Stimulated activated CD8-positive, alpha-beta memory T cell treated with anti-CD3 and anti-CD28 coated beads, Interleukin-7, amount 100 ng/mL, for 48 hours (primary cell): ENCODE data around the gene LMX1B.

Source experiments
- DNase-seq, 2 donors: peaks; one replicate each; pipeline ENCODE4 v3.0.0-alpha.2; 2020; ENCODE audit warnings: low read depth in 1 of 2; ENCODE audit errors: extremely low read depth in 1 of 2

LMX1B gene

GRCh38 chr9:126604059-126605055 lies 9.4 kb upstream of the LMX1B start:
- DNase-seq: no peak

- DNase-seq: no peak
Measured at GRCh38 chr9:126605792-126606482, 7.8 kb upstream of the LMX1B start.

- DNase-seq: no peak
Measured at GRCh38 chr9:126606483-126606870, 7.3 kb upstream of the LMX1B start.

GRCh38 chr9:126607086-126607485 lies 6.6 kb upstream of the LMX1B start:
- no peak for DNase-seq

- no peak for DNase-seq
Measured at GRCh38 chr9:126607731-126608130, 6.0 kb upstream of the LMX1B start.

- DNase-seq: no peak
Measured at GRCh38 chr9:126608551-126608950, 5.2 kb upstream of the LMX1B start.

- DNase-seq: no peak
Measured at GRCh38 chr9:126609191-126609590, 4.5 kb upstream of the LMX1B start.

- DNase-seq: no peak
Measured at GRCh38 chr9:126609711-126610388, 3.9 kb upstream of the LMX1B start.

GRCh38 chr9:126611193-126611591 lies 2.5 kb upstream of the LMX1B start:
- no peak for DNase-seq

GRCh38 chr9:126611592-126612325 lies 2.0 kb upstream of the LMX1B start:
- DNase-seq: peak; percentile 55 to 60

GRCh38 chr9:126612326-126612812 lies 1.4 kb upstream of the LMX1B start:
- no peak for DNase-seq

GRCh38 chr9:126612813-126613641 lies 701 bp upstream of the LMX1B start:
- no peak for DNase-seq

GRCh38 chr9:126614088-126614454 lies 343 bp downstream of the LMX1B start:
- DNase-seq: no peak

- no peak for DNase-seq
Measured at GRCh38 chr9:126614455-126615244, 922 bp downstream of the LMX1B start.

- DNase-seq: no peak
Measured at GRCh38 chr9:126615245-126615790, 1.6 kb downstream of the LMX1B start.

- DNase-seq: no peak
Measured at GRCh38 chr9:126615791-126616447, 2.2 kb downstream of the LMX1B start.

GRCh38 chr9:126616521-126616976 lies 2.8 kb downstream of the LMX1B start:
- no peak for DNase-seq
